Stimulated activated CD4-positive, alpha-beta T cell treated with anti-CD3 and anti-CD28 coated beads, Interleukin-1b, Interleukin-23, amount 100 ng/mL, for 1 hour (primary cell): ENCODE results near the gene KLF16.

ENCODE experiments used
- DNase-seq, 2 donors: peaks; one replicate each; pipeline ENCODE4 v3.0.0-alpha.2; 2020; ENCODE audit warnings: low read depth in 2 of 2

KLF16 gene

DNA sequence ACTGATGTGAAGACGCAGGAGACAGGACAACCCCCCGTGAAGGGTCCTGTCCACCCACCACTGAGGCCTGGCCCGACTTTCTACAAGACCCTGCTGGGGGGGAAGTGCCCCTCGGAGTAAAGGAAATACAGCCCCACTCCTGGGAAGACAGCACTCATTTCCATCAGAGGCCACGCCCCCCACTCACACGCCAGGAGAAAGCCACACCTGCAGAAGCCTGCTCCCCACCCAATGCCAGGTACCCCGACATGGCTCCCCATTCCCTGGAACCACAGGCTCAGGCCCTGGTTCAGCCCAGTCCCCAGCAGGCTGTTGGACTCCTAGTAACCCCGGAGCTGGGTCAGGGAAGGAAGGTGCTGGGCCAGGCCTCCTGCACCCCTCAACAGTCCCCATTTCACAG lies 40.4 kb downstream of the KLF16 start:
- no peak for DNase-seq

DNA sequence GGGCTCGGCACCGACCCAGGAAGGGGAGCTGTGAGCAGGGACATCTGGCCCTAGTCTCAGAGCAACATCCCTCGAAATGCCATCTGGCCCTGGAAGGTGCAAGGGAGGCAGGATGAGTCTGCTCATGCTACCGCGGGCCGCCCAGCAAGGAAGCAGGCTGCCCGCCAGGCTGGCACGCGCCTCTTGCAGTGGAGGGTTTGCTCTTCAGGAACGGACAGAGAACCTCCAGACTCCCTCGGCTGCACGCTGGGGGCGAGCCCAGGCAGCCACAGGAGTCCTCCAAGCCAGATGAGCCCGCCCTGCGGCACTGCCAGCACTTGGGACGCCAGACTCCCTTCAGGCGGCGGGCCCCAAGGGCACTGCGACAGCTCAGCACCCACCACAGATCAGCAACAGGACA lies 41.2 kb downstream of the KLF16 start:
- DNase-seq = no peak

DNA sequence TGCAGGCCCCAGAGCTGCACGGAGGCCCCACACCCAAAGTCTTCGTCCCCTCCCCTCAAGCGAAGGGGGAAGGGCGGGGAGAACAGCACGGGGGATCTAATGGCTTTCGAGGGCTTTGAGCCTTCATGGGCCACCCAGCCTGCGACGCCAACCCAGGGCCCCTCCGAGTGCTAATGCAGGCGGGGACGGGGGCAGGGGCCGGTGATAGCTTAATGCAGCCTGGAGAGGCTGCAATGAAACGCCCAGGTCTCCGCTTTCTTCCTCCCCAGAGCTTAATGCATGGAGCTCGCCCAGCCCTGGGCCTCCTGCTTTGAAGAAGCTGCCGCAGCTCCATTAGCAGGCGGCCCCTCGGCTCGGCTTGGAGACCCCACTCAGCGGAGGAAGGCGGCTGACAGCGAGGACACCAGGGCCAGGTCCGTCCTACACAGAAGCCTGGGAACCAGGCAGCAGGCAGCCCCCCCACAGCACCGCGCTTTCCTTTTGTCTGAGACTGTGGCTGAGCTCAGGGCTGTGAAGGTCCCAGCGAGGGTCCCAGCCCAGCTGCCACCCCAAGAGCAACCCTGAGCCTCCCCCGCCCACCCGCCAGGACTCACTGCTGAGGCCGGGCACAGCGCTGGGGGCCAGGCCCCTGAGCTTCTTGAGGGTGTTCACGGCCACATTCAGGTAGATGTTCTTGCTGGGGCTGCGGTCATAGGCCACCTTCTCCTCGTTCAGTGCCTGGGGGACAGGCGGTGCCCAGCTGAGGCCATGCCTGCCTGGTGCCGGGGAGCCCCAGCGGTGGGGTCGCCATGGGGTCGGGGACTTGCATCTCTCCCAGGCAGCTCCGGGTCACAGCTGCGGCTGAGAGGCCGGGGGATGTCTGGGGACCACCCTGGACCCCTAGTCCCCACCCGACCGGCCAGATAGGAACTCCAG lies 43.8 kb downstream of the KLF16 start:
- DNase-seq = no peak

DNA sequence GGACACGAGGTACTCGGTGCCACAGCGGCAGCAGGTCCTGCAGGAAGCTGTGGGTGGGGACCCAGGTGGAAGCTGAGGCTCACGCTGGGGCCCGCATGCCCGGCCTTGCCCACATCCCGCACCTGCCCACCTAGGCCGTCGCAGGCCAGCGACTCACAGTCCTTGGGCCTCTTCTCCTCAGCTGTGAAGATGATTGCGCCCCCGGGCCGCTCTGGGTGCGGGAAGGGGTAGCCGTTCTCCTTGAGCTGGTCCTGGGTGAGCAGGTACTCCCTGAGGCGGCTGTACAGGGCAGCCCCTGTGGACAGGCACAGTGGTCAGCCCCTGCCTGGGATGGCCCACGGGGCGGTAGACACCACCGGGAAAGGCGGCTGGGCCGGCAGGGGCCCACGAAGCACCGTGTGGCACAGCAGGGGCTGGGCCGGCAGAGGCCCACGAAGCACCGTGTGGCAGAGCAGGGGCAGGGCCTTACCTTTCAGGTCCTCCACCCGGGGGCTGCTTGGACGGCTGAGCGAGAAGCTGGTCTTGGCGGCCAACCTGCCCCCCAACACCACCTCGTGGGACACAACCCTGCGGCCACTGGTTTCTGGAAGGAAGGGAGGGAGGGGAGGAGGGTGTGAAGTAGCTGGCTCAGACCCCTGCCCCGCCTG lies 44.7 kb downstream of the KLF16 start:
- DNase-seq = no peak

DNA sequence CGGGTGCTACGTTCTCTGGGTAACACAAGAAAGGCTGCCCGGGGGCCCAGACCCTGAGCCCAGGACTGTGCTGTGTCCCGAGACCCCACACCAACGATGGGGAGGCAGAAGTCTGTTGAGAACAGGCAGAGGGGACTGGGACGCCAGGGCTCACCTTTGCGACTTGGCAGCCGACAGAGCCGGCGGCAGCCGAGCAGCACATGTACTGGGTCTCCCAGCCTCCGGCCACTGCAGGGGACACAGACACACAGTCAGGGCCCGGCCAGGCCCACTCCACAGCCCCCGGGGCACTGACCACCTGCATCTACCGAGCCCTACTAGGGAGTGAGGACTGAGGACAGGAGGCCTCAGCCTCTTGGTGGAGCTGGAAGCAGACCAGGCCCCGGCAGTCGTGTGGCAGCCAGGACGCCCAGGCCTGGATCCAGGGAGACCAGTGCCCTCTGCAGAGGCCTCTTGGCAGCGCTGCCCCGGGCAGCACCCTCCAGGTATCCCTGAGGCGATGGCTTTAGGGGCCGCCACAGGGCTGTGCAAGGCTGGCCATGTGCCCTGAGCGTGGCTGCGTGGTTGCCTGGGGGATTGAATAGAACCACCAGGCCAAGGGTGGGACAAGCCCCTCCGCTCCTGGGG lies 45.7 kb downstream of the KLF16 start:
- DNase-seq = no peak

DNA sequence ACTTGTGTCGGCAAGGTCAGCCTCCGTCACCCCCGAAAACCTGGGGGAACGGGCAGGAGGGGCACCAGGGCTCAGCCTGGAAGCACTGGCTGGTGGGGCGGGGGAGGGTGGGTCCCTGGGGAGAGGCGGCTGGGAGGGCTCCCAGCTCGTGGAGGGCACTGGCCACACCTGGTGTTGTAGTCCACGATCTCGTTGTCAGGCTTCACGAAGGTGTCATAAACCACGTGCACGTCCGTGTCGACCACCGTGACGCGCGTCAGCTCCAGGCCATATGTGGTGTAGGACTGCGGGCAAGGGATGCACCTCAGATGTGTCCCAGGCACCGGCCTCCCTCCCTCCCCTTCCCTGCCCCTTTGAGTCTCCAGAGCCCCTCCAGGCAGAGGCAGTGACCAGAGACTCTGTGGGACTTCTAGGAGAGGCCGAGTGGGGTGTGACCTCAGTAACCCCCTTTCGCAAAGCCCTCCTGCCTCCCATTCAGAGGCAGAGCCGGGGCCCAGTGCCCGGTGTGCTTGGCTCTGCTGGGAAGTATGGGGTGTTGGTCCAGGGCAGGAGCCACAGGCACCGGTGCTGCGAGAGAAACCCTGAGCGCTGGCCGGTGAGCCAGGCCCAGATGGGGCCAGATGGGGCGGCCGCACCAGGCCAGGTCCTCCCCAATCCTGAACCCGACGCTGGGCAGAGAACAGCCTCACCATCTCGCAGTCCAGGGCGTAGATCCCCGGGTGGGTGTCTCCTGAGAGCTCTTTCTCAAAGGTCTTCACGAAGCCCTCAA lies 46.7 kb downstream of the KLF16 start:
- no peak for DNase-seq

DNA sequence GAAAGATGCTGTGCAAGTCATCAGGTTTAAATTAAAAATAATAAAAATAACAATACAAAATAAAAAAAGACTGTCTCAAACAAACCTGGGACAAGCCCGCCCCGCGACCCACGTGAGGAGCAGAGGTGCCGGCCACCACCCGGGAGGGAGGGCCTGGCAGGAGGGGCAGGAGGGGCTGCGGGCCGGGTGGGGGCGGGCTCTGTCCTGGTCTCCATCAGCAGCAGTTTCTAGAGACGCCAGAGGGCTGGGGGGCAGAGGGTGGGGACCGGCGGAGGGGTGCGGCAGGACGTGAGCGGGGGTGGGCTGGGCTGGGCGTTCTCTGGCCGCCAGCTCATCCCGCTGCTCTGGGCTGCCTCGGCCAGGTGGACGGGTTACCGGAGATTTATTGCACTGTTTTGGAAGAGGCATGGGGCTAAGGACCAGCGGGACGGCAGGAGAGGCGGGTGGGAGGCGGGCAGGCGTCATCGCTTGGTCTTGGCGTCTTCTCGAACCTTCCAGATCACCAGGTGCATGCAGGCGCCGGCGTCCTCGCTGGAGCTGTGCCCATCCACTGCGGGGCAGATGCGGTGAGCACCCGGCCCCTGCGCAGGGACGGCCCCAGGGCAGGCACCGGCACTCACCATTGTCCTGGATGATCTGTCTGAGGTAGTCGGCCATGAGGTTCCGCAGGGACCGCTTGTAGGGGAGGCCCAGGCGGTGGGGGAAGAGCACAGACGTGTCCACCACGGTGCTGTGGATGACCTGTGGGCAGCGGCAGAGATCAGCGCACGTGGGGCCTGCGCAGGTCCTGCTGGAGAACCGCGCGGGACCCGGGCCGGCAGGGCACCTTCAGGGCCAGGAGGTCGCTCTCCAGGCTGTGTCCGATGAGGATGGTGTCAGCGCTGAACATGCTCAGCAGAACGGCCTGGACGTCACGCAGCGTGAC lies 47.5 kb downstream of the KLF16 start:
- DNase-seq = no peak

DNA sequence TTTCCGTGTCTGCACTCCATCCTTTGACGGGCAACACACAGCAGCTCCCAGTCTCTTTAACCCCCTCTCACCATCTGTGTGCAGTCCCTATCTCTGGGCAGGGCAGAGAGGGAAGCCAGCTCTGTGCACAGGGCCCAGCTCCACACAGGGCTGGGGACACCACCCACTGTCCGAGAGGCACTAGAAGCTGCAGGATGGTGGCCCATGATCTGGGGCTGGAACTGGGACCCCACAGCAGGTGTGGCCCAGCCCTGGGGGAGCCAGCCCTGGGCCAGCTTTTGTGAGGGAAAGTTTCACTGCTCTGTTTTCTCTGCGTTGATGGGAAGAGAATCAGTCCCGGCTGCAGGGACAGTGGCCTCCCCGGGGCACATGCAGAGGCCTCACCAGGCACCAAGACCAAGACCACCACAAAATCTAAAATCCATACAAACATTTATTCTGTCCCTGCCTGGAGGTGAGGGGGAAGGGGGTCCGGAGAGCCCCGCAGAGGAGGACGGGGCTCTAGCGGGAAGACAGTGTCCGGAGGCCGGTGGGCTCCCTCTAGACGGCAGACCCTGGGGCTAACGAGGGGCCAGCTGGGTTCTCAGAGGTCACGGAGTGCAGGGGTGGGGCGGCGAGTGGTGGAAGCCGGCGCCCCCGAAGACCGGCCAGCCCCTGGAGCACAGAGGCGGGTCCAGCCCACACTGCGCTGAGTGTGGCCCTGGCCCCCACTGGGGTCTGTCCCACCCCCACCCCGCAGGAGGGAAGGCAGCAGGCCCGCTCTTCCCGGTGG lies 48.4 kb downstream of the KLF16 start:
- DNase-seq = no peak

DNA sequence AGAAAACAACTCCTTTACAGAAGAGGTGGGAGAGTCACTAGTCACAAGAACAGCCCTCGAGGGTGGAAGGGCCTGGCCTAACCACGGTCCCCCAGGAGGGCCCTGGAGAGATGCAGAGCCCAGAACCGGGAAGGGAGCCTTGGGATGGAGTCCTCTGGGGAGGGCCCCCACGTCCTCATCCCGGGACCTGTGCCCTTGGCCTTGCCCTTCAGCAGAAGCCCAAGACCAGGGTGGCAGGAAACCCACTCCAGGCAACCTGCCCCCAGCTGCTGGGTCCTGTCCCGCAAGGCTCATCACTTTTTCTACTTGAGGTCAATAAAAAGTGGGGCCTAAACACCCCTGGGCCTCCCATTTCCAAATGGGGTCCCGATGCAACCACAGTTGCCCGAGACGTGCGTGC lies 49.0 kb downstream of the KLF16 start:
- DNase-seq = no peak

DNA sequence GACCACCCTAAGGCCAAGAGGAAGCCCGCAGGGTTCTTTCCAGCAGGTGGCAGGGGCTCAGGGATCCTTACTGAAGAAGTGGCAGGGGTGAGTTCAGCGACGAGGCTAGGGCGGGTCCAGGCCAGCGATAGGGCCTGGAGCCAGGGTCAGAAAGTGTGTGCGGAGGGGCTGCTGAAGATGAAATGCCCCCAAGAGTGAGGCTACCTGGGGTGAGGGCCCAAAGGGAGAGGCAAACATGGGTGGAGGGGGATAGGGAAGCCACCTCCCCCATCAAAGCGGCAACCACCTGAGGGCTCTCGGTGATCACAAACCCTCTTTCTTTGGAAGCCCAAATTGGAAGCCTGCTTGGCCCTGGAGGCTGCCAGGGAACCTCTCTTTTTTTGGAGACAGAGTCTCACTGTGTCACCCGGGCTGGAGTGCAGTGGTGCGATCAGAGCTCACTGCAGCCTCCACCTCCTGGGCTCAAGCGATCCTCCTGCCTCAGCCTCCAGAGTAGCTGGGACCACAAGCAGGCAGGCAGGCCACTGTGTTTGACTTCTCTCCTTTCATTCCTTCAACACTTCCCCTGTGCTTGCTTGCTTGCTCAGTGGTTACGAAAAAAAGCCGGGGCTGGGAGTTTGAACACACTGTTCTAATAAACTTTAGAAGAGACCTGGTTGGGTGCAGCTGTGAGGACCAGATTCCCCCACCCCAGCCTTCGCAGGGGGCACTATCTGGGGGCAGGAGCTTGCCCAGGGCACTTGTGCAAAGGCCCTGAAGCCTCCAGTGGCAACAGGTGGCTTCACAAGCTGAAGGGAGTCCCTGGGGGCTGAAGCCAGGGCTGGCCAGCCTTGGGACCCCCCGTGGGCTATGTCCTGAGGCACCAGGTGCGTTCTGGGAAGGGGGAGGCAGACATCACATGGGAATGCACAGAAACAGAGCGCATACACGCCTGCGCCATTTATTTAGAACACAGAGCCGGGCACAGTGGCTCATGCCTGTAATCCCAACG lies 49.9 kb downstream of the KLF16 start:
- DNase-seq = no peak

DNA sequence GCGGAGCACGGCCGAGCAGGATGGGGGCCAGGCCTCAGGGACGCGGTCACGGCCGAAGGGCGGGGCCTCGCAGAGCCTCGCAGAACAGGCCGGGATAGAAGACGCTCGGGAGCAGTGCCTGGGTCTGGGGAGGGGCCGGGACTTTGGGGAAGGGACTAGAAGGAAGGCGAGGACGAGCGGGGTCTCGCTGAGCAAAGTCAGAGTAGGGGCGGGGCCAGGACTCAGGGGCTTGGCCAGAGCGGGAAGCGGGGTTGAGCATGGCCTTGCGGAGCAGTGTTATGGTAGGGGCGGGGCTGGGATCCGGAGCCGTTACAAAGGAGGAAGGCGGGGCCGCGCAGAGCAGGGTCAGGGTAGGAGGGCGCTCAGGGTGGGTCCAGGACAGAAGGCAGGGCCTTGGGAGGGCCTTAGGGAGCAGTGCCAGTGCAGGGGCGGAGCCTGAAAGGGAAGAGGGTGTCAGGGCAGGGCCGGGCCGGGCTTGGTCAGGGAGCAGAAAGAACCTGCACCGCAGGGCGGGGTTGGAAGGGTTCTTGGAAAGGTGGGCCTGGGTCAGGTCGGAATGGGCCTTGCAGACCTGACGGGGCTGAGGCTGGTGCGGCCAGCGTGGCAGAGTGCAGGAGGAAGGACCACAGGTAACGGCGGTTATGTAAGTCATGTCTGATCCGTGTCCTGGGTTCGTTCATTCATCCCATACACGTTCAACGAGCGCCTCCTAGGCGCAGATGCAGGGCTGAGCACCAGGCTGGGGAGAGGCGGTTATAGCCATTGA lies 50.8 kb downstream of the KLF16 start:
- DNase-seq = peak; percentile 50 to 55

DNA sequence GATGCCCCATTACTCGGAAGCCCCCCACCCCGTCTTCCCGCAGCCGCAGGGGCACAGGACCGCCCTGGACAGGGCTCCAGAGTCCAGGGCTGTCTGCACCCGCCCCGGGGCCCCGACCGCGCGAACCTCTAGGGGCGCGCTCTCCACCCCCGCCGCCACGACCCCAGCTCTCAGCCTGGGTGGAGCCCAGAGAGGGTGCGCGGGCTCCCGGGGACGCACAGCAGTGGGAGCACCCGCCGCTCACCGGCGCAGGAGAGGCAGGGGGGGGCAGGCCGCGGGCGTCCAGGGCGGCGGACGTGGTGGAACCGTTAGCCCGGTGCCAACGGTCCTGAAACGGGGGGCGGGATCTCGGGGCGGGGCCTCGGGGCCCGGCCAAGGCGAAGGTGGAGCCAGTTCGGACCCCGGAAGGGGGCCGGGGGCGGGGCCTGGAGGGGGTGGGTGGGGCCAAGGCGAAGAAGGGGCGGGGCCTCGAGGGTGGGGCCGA lies 51.4 kb downstream of the KLF16 start, which contains the start of gene ATP8B3:
ATP8B3 (minus strand) TSS at position 335 of the 484 bp plus-strand sequence. CDS start 540 bp downstream, outside the sequence.
- DNase-seq = peak in 1 of 2 donors; percentile 52

DNA sequence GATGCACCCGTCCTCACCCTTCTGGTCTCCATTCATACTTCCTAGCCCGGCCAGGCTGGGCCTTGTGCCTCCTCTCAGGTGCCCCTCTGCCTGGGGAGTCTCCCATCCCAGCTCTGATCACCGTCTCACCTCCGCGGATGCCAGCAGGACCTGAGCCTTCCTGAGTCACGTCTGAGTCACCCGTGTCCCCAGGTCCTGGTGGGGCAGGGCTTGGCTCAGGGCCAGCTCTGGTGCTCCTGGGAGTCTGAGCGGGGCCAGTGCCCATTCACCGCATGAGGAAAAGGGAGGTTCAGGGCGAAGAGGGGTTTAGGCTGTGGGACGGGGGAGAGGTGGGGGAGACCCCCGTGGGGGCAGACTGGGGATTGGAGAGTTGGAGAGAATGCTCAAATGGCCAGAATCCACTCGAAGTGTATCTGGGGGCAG lies 51.9 kb downstream of the KLF16 start:
- DNase-seq = peak; percentile 19 to 27

DNA sequence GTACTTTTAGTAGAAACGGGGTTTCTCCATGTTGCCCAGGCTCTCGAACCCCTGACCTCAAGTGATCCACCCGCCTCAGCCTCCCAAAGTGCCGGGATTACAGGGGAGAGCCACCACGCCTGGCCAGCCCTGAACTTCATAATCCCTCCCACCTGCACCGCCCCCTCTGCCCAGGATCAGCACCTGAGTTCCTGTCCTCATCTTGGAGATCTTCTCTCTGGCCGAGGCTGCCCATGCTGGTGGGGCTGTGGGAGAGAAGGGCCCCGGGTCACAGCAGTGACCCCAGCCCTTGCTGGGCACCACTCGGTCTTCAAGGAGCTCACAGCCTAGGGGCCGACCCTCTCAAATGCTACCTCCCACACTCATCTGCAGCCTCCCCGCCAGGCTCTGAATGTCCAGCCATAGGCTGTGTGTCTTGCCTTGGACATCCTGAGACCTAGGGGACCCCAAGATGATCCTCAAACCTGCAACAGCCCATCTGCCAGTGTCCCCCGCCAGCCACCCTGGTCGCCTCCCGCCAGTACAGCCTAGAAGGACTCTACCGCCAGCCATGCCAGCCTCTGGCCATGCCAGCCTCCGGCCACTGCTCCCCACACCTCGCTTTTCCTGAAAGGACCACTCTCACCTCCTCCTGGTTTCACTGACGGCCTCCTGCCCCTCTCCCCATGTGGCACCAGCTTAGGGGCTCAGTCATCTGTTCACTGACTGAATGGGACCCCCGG lies 52.8 kb downstream of the KLF16 start:
- no peak for DNase-seq

DNA sequence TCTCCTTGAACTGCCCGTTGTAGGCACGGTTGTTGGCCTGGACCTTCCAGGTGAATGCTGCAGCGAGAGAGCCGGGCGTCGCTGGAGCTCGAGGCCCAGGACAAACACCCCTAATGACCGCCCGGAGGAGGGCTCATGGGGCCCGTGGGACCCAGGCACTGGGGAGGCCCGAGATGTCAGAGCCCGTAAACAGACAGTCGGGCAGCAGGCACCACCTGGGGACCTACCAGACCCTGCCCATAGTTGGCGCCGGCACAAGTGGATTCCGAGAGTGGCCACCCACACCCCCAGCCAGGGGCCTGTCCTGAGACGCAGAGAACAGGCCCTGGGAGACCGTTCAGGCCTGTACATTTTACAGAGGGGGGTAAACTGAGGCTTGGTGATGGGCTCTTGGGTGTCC lies 53.7 kb downstream of the KLF16 start:
- DNase-seq = no peak

DNA sequence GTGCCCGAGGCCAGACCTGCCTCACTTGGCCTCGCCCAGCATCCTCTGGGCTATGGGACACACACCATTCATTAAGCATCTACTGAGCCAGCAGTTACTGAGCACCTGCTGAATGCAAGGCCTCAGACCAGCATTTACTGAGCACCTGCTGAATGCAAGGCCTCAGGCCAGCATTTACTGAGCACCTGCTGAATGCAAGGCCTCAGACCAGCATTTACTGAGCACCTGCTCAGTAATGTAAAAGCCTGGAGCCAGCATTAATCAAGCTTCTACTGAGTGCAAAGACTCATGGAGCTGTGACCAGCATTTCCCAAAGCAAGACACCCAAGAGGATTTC lies 55.0 kb downstream of the KLF16 start:
- DNase-seq = no peak

DNA sequence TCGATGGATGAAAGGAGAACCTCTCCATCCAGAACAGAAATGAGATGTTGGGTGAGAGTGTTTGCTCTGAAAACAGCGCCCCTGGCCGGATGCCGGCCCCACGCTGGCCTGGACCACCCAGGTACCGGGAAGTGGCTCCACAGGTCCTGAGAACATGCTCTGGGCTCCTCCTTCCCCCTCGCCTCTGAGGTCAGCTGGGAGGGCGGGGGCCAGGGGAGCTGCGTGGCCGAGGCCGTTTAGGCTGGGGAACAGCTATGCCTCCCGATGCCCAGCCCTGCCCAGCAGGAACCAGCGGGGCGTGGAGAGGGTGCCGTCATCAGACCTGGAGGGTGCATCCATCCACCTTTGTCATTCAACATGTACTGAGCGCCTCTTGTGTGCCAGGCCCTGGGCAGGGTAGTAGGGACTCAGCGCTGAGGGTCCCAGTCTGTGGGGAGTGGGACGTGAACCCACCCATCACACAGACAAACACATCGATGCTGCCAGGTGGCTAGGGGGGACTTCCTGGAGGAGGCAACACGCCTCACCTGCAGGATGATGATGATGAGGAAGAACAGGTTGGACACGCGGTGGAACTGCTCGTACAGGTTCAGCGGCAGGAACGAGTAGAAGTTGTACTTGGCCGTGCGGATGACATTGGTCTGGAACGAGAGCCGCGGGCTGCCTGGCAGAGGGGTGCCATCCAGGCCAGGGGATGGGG lies 55.5 kb downstream of the KLF16 start:
- DNase-seq = no peak
